Hepatocyte (in vitro differentiated cells): ENCODE results near the gene WTAP. TPM values are rescaled to one million over a fixed set of nuclear protein-coding genes. Genes with fewer than 3 reads are reported as not detected.
A peak's percentile ranks its signal among the peaks of the same experiment; 100 is the strongest.
"Not testable (repeated sequence)": the region's sequence is repeated elsewhere in the genome, so short reads cannot be mapped to it uniquely, and the experiment has no call there.

Source experiments
- DNase-seq: peaks from one replicate; pipeline ENCODE4 v3.0.0-alpha.2; 2016; ENCODE audit warnings: low spot score
- H2AFZ ChIP-seq: fragments of 200-600 bp; sonication (generic); 2 replicates; pipeline ENCODE4 v1.6.0; 2016; ENCODE audit warnings: antibody characterized with exemption, mild to moderate bottlenecking
- H3K27ac ChIP-seq: fragments of 200-600 bp; sonication (generic); 2 replicates; pipeline ENCODE4 v1.5.1; 2016; ENCODE audit warnings: mild to moderate bottlenecking
- H3K27me3 ChIP-seq: fragments of 200-600 bp; sonication (generic); 2 replicates; pipeline ENCODE4 v1.6.1; 2016
- H3K36me3 ChIP-seq: fragments of 200-600 bp; sonication (generic); replicated peaks from 2 replicates; pipeline ENCODE4 v1.5.1; 2016; ENCODE audit warnings: low read depth; ENCODE audit not compliant: insufficient read depth
- H3K4me1 ChIP-seq: fragments of 200-600 bp; sonication (generic); 2 replicates; pipeline ENCODE4 v1.5.1; 2016; ENCODE audit warnings: mild to moderate bottlenecking, moderate library complexity; ENCODE audit not compliant: insufficient read depth
- H3K4me2 ChIP-seq: fragments of 200-600 bp; sonication (generic); 2 replicates; pipeline ENCODE4 v1.6.0; 2016
- H3K4me3 ChIP-seq: fragments of 200-600 bp; sonication (generic); 2 replicates; pipeline ENCODE4 v1.5.1; 2016; ENCODE audit warnings: mild to moderate bottlenecking
- H3K79me2 ChIP-seq: fragments of 200-600 bp; sonication (generic); 2 replicates; pipeline ENCODE4 v1.6.0; 2017; ENCODE audit warnings: mild to moderate bottlenecking
- H3K9me2 ChIP-seq: fragments of 200-600 bp; sonication (generic); replicated peaks from 2 replicates; pipeline ENCODE4 v1.6.0; 2017; ENCODE audit warnings: mild to moderate bottlenecking; ENCODE audit not compliant: insufficient read depth
- H3K9me3 ChIP-seq: fragments of 200-600 bp; sonication (generic); 2 replicates; pipeline ENCODE4 v1.5.1; 2016; ENCODE audit warnings: low read depth, mild to moderate bottlenecking
- H4K20me1 ChIP-seq: fragments of 200-600 bp; sonication (generic); 2 replicates; pipeline ENCODE4 v1.6.0; 2016; ENCODE audit warnings: mild to moderate bottlenecking; ENCODE audit not compliant: insufficient read depth, poor library complexity, severe bottlenecking
- EZH2 ChIP-seq: fragments of 200-600 bp; sonication (generic); IDR thresholded peaks from 2 replicates; pipeline ENCODE4 v1.6.1; 2016; ENCODE audit warnings: antibody characterized with exemption, mild to moderate bottlenecking, borderline replicate concordance
- EZH2phosphoT487 ChIP-seq: fragments of 200-600 bp; sonication (generic); IDR thresholded peaks from one replicate; pipeline ENCODE4 v1.6.1; 2018; ENCODE audit warnings: antibody characterized with exemption, mild to moderate bottlenecking, low read depth, moderate library complexity; ENCODE audit not compliant: unreplicated experiment, severe bottlenecking
- WGBS: methylation state at CpG from one replicate; pipeline ENCODE4 v1.1.6; 2016; ENCODE audit warnings: low lambda C conversion rate; ENCODE audit errors: missing lambda C conversion rate; 5-methylcytosine and 5-hydroxymethylcytosine counted together
- polyA plus RNA-seq: library from polyadenylated mRNA; unstranded; fragments of >200 nt; fragmentation: Nextera tagmentation; extraction: Ambion mirVana; gene quantifications from 2 replicates; pipeline ENCODE4 v1.2.1, GENCODE V29; 2016
- total RNA-seq: library from RNA; depleted of rRNA; stranded (reverse); fragments of >200 nt; gene quantifications from 2 replicates; pipeline ENCODE4 v1.2.3, GENCODE V29; 2014
- TF ChIP-seq, protein P1 (sequence below): fragments of 200-600 bp; sonication (generic); IDR thresholded peaks from 2 replicates; pipeline ENCODE4 v1.5.1; 2016; ENCODE audit warnings: antibody characterized with exemption, mild to moderate bottlenecking; ENCODE audit not compliant: poor library complexity

Gene WTAP
- total and polyA plus RNA-seq, 2 experiments from 2014 or later: 84.6 to 101 TPM

DNA sequence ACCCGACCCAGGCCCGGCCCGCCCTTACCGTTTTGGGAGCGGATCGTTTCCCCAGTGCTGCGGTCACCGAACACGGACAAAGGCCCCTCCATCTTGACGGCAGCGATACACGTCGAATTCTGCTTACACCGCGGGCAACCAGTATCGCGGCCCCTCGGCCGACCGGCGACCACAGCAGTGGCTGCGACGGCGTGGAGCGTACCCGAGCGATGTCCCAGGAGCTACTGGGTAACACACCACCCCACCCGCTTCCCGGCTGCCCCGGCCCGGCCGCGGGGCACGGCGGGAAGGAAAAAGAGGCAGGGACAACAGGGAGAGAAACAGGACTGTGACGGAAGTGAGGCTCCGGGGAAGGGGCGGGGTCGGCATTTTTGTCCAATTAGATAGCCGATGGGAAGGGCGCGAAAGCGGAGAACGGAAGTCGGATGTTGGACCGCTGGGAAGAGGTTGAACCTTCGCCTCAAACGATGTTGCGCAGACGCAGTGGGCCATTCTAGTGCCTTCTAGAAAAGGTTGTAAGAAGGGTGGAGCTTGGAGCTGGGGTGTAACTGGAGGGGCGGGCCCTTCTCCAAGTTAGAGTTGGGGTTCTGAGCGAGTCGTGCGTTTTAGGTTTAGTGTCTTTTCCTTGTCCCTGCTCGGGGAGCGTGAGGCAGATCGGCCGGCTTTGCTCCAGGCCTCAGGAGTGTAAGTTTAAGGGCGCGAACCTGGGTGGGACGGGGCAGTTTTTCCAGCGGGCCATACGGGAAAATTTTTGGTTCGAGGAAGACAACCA lies 62.3 kb downstream of the WTAP start, which contains the start of gene TCP1:
TSS of gene TCP1 (minus strand) at position 226 of the 772 bp plus-strand sequence. CDS start at position 92, 134 bp downstream.
- TF ChIP-seq, protein P1, sequence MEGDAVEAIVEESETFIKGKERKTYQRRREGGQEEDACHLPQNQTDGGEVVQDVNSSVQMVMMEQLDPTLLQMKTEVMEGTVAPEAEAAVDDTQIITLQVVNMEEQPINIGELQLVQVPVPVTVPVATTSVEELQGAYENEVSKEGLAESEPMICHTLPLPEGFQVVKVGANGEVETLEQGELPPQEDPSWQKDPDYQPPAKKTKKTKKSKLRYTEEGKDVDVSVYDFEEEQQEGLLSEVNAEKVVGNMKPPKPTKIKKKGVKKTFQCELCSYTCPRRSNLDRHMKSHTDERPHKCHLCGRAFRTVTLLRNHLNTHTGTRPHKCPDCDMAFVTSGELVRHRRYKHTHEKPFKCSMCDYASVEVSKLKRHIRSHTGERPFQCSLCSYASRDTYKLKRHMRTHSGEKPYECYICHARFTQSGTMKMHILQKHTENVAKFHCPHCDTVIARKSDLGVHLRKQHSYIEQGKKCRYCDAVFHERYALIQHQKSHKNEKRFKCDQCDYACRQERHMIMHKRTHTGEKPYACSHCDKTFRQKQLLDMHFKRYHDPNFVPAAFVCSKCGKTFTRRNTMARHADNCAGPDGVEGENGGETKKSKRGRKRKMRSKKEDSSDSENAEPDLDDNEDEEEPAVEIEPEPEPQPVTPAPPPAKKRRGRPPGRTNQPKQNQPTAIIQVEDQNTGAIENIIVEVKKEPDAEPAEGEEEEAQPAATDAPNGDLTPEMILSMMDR: no peak
- Histone ChIP-seq H3K36me3 (no peaks in the 10 kb centered on the region), H3K27me3 (no peaks in the 10 kb centered on the region), H3K27ac (peak within 1 kb of the TSS; percentile 83), H2AFZ (peak within 1 kb of the TSS; percentile 45), H3K4me1 (peaks cover 32% of the 10 kb centered on the region), H3K9me3 (no peaks in the 10 kb centered on the region), H3K4me3 (peak within 1 kb of the TSS; percentile 53), H4K20me1 (peaks cover 19% of the 10 kb centered on the region), H3K9me2 (no peaks in the 10 kb centered on the region), H3K79me2 (peaks cover 87% of the 10 kb centered on the region), H3K4me2 (peak within 1 kb of the TSS; percentile 92)
- WGBS: 2% methylated on average over 60 of the region's 64 CpGs
- peak; percentile 100 for DNase-seq

DNA sequence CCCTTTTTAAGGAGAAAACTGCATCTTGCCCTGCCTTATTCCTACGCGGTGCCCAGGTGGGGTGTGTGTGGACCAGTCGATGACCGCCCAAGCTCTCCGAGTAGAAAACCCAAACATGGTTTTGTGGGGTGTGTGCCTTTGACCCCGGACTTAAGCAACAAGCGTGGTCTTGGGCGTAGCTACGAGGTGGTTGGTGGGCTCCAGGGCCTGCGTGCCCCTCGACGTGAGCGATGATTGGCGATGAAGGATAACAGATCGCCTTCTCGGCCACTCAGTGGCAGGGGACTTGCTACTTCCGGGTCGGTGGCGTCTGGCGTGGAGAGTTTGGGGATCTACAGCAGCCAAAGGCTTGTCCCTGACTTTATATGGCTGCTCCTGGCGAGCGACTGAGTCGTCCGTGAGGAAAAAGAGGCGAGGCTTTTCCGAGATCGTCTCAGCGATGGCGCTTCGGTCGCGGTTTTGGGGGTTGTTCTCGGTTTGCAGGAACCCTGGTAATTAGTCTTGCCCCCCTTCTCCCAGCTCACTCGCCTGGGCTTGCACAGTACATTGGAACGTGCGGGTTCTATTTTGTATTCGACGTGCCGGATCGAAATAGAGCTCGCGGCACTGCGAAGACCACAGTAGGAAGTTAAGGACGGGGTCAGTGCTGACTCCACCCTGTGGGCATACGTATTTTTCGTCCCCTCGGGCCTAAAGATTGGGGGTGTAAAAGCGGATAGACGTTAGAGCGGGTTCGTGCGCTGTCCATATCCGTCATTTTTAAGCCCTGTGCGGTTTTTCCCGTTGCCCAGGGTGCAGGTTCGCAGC lies 63.0 kb downstream of the WTAP start, which contains the start of gene MRPL18:
TSS of gene MRPL18 (plus strand) at position 319 of the 807 bp plus-strand sequence. CDS start at position 440, 121 bp downstream.
- H3K27ac ChIP-seq: peak within 1 kb of the TSS; percentile 83
- H3K27me3 ChIP-seq: no peaks in the 10 kb centered on the region
- peak; percentile 95 for DNase-seq
- H3K9me3 ChIP-seq: no peaks in the 10 kb centered on the region
- H3K4me1 ChIP-seq: peaks cover 32% of the 10 kb centered on the region
- peak within 1 kb of the TSS; percentile 53 for H3K4me3 ChIP-seq
- no peaks in the 10 kb centered on the region for H3K36me3 ChIP-seq
- no peak for TF ChIP-seq EZH2
- TF ChIP-seq EZH2phosphoT487: no peak
- TF ChIP-seq, protein P1: no peak
- WGBS: under 1% methylated on average over 56 of the region's 56 CpGs
- peaks cover 79% of the 10 kb centered on the region for H3K79me2 ChIP-seq
- H2AFZ ChIP-seq: peak within 1 kb of the TSS; percentile 45
- no peaks in the 10 kb centered on the region for H3K9me2 ChIP-seq
- H3K4me2 ChIP-seq: peak within 1 kb of the TSS; percentile 92
- H4K20me1 ChIP-seq: peaks cover 19% of the 10 kb centered on the region

DNA sequence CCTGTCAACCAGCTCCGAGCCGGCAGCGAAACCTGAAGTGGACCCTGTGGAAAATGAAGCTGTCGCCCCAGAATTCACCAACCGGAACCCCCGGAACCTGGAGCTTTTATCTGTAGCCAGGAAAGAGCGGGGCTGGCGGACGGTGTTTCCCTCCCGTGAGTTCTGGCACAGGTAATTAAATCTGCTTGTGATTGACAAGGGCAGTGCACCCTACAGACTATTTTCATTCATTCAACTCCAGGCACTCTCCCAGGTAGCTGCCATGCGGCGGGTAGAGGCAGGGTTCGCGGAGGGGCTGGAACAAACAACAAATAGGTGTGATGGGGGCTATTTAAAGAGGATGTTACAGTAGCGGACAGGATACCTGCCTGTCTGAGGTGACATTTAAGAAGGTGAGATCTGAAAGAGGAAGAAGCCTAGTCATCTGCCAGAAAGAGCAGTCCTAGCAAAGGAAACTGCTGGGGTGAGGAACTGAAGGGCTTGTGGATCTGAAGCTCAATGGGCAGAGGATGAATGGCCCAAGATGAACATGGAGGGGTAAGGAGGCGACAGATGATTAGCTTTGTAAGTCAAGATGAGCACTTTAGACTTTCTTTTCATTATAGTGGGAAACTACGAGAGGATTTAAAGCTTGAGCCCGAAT lies 63.8 kb downstream of the WTAP start:
- TF ChIP-seq, protein P1: no peak
- no peak for TF ChIP-seq EZH2
- TF ChIP-seq EZH2phosphoT487: no peak
- Histone ChIP-seq H3K9me3 (no peaks in the 10 kb centered on the region), H2AFZ (peak overlapping the region; percentile 45), H3K4me1 (peaks cover 37% of the 10 kb centered on the region), H3K27me3 (no peaks in the 10 kb centered on the region), H4K20me1 (peaks cover 19% of the 10 kb centered on the region), H3K79me2 (peaks cover 75% of the 10 kb centered on the region), H3K36me3 (no peaks in the 10 kb centered on the region), H3K9me2 (no peaks in the 10 kb centered on the region), H3K4me3 (peak overlapping the region; percentile 53), H3K4me2 (peak overlapping the region; percentile 70), H3K27ac (peak overlapping the region; percentile 83)
- DNase-seq: peak; percentile 37
- 14% methylated on average over 18 of the region's 18 CpGs for WGBS

DNA sequence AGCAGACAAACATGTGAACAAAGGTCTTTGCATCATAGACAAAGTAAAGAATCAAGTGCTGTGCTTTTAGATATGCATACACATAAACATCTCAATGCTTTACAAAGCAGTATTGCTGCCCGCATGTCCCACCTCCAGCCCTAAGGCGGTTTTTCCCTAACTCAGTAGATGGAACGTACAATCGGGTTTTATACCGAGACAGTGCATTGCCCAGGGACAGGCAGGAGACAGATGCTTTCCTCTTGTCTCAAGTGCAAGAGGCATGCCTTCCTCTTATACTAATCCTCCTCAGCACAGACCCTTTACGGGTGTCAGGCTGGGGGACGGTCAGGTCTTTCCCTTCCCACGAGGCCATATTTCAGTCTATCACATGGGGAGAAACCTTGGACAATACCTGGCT lies 67.7 kb downstream of the WTAP start:
- not testable (repeated sequence) for H3K9me3 ChIP-seq, H3K9me2 ChIP-seq, H3K36me3 ChIP-seq, H3K4me3 ChIP-seq, DNase-seq, H3K4me2 ChIP-seq, H3K27me3 ChIP-seq, H4K20me1 ChIP-seq, H2AFZ ChIP-seq
- H3K79me2 ChIP-seq: peaks cover 51% of the 10 kb centered on the region
- 76% methylated on average over 8 of the region's 8 CpGs for WGBS
- peaks cover 24% of the 10 kb centered on the region for H3K4me1 ChIP-seq
- H3K27ac ChIP-seq: peak overlapping the region; percentile 90
